C4-2B (cell line): ENCODE measurements around the gene GAS7.

Experiments used
- H3K27ac ChIP-seq: fragments of 450-650 bp; 2 replicates; pipeline ENCODE4 v1.5.1; 2017
- ZFX ChIP-seq: fragments of 450-650 bp; IDR thresholded peaks from 2 replicates; pipeline ENCODE4 v1.6.1; 2017
- TF ChIP-seq, protein P1 (sequence below): fragments of 450-650 bp; conservative IDR thresholded peaks from 2 replicates; pipeline ENCODE4 v1.5.1; 2017; ENCODE audit warnings: mild to moderate bottlenecking

GAS7 gene

DNA sequence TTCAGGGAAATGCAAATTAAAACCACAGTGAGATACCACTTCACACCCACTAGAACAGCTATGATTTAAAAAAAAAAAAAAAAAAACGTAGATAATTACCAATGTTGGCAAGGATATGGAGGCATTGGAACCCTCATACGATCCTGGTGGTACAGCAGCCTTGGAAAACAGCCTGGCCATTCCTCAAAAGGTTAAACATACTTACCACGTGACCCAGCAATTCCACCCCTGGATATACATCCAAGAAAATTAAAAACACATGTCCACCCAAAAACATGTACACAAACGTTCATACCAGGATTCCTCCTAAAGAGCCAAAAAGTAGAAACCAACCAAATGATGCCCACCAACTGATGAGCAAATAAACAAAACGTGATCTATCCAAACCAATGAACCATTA lies 68.1 kb downstream of the GAS7 start:
- TF ChIP-seq, protein P1, sequence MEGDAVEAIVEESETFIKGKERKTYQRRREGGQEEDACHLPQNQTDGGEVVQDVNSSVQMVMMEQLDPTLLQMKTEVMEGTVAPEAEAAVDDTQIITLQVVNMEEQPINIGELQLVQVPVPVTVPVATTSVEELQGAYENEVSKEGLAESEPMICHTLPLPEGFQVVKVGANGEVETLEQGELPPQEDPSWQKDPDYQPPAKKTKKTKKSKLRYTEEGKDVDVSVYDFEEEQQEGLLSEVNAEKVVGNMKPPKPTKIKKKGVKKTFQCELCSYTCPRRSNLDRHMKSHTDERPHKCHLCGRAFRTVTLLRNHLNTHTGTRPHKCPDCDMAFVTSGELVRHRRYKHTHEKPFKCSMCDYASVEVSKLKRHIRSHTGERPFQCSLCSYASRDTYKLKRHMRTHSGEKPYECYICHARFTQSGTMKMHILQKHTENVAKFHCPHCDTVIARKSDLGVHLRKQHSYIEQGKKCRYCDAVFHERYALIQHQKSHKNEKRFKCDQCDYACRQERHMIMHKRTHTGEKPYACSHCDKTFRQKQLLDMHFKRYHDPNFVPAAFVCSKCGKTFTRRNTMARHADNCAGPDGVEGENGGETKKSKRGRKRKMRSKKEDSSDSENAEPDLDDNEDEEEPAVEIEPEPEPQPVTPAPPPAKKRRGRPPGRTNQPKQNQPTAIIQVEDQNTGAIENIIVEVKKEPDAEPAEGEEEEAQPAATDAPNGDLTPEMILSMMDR, result no peak

DNA sequence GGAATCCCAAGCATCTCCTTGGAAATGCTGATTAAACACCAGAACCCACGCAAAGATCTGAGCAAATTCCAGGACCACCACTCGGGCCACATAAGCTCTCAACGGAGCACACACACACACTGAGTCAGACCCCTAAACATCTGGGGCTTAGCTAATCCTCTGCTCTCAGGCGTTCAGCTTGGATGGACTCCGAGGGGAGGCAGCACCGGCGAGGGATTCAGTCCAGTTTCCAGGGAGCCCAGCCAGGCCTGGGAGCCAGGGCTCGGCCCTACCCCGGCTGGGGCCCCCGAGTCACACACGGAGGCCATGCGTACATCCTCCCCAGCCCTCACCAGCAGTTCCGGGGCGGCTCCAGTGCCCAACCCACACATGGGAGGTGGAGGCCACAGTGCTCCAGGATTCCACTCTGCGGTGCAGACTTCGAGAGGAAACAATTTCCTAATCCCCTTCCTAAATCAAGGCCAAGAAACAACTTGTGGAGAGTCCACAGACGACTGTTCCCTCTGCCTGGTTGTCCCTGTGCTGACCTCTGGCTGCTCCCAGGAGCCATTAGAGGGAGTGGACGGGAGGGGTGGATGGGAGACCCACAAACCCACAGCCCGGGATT lies 70.5 kb downstream of the GAS7 start:
- TF ChIP-seq, protein P1, result no peak
- TF ChIP-seq ZFX, result no peak
- H3K27ac ChIP-seq, result no peak overlapping the region

More for the DNA sequence above, 68.1 kb downstream of the GAS7 start:
- H3K27ac ChIP-seq, result no peak overlapping the region

DNA sequence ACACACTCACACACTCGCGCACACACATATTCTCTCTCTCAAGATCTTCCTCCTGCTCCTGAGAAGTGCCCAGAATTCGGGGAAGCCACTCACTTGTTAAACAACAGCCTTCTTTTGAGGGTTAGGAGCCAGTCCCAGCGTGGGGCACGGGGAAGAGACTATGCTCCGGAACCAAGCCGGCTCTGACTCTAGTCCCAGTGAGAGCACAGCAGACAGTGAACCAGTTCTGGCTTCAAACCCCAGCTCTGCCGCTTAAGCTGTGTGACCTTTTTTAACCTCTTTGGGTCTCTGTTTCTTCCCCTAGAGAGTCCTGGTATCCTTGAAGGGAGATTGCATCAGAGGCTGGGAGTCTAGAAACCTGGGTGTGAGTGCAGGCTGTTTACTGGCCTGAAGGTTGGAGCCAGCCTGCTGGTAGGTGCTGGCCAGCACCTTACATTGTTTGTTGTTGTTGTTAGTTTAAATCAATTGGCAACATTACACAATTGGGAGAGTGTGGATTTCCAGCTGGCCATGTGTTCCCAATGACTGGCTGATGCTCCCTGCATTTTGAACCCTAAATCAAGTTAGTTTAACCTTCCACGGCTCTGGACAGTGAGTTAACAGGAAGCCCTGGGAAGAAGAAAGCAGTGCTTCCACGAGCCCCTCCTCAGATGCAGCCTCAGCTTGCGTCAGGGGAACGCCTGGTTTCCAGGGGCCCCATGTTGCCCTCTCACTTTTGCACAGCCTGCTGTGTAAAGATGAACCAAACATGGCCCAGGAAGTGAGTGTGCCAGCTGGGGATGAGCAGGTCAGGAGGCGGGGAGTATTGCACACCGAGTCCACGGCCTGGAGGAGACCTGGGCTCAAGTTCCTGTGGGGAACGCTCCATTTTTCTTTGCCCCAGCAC lies 71.5 kb downstream of the GAS7 start:
- TF ChIP-seq, protein P1, result no peak
- TF ChIP-seq ZFX, result no peak
- H3K27ac ChIP-seq, result no peak overlapping the region

DNA sequence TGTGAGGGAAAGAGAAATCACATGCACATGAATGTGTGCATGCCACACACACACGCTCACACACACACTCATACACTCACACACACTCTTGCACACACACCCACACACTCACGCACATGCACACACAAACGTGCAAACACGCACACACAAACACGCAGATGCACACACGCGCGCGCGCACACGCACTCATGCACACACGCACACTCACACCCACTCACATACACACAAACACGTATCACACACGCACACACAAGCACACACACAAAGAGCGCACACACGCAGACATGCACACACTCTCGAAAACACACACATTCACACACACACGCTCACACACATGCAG lies 72.2 kb downstream of the GAS7 start:
- TF ChIP-seq ZFX, result no peak
- TF ChIP-seq, protein P1, result no peak
- no peak overlapping the region for H3K27ac ChIP-seq

DNA sequence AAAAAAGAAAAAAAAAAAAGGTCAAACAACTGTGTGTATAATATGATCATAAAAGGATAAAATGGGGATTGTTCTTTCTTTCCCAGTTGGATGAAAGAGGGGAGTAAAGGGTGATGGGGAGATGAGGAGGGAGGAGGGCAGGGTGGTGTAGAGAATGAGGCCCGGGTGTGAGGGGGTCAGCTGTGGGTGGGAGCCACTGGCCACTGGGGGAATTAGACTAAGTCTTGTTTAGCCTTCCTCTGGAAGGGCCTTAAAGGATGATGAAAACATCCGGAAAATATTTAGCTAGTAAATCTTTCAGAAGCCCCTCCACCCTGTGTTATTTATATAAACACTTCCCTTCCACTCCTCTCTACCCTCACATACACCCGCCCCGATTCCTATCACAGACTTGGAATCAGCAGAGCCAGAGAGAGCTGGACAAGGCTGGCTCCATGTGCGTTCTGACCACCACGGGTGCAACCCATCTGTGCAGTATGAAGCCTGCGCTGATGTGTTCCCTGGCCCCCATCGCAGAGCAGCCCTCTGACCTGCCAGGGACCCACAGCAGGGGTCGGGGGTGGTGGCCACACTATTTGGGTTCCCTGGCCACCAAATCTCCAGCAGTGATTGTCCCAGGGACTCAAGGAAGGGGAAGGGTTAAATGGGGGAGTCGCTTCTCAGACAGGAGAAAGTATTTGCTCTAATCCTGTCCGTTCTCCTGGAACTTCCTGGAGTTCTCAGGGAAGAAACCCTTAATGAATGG lies 72.7 kb downstream of the GAS7 start:
- TF ChIP-seq, protein P1, result no peak
- TF ChIP-seq ZFX, result no peak
- no peak overlapping the region for H3K27ac ChIP-seq

DNA sequence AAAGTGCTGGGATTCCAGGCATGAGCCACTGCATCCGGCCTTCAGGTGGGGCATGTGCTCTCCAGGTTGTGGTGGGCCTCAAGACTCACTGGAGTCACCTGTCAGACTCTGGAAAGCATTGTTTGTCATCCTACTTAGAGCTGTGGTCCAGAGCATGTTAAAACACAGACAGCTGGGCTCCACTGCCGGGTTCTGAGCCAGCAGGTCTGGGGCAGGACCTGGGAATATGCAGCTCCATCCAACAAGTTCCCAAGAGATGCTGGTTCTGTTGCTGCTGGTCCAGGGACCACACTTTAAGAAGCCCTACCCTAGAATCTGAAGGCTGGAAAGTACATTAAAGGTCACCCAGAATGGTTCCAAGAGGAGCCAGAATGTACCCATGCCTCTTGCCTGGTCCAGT lies 75.3 kb downstream of the GAS7 start:
- TF ChIP-seq, protein P1, result no peak
- no peak for TF ChIP-seq ZFX
- H3K27ac ChIP-seq, result no peak overlapping the region
